Natural killer cell (primary cell): Measurements from ENCODE around the gene OR2A14. TPM values are rescaled to one million over a fixed set of nuclear protein-coding genes. Genes with fewer than 3 reads are reported as not detected.
"Not testable (repeated sequence)": the region's sequence is repeated elsewhere in the genome, so short reads cannot be mapped to it uniquely, and the experiment has no call there.

Experiments
- ATAC-seq, 3 donors: fragments of 150-1000 bp in 2 of 3; fragments of 200-7000 bp in 1 of 3; cut with Tn5 transposase; 1 replicate in 1 of 3; 2 replicates in 2 of 3; pipeline ENCODE4 v1.10.0; 2021; ENCODE audit warnings: mild to moderate bottlenecking in 2 of 3, moderate library complexity in 2 of 3
- DNase-seq, 2 donors: peaks; one replicate each; pipeline versions ENCODE4 v3.0.0 to v3.0.0-alpha.2; 2013 to 2021; ENCODE audit warnings: mixed read lengths in 1 of 2
- H3K27ac ChIP-seq: one replicate; pipeline ENCODE4 v1.5.1; 2013; ENCODE audit warnings: mild to moderate bottlenecking, low read length
- H3K27me3 ChIP-seq: one replicate; pipeline ENCODE4 v1.6.1; 2013; ENCODE audit warnings: low read length; ENCODE audit not compliant: control insufficient read depth, insufficient read depth
- H3K36me3 ChIP-seq: one replicate; pipeline ENCODE4 v1.6.1; 2013; ENCODE audit warnings: low read length; ENCODE audit not compliant: control insufficient read depth, insufficient read depth
- H3K4me1 ChIP-seq: one replicate; pipeline ENCODE4 v1.6.1; 2013; ENCODE audit warnings: low read length; ENCODE audit not compliant: control insufficient read depth, insufficient read depth
- H3K4me3 ChIP-seq: one replicate; pipeline ENCODE4 v1.5.1; 2013; ENCODE audit warnings: low read length
- H3K9me3 ChIP-seq: one replicate; pipeline ENCODE4 v1.6.1; 2013; ENCODE audit warnings: low read length; ENCODE audit not compliant: control insufficient read depth, insufficient read depth
- H3K27ac Mint-ChIP-seq, 2 donors: one replicate each; pipeline ENCODE4 v1.8.0; 2022; ENCODE audit warnings: mild to moderate bottlenecking in 2 of 2, mixed read lengths in 2 of 2, moderate library complexity in 1 of 2
- H3K27me3 Mint-ChIP-seq, 2 donors: one replicate each; pipeline ENCODE4 v1.8.0; 2022; ENCODE audit warnings: low read depth in 2 of 2, mixed read lengths in 2 of 2
- H3K36me3 Mint-ChIP-seq: one replicate; pipeline ENCODE4 v1.8.0; 2022; ENCODE audit warnings: mixed read lengths
- H3K4me1 Mint-ChIP-seq, 2 donors: one replicate each; pipeline ENCODE4 v1.8.0; 2022; ENCODE audit warnings: mixed read lengths in 2 of 2
- H3K4me3 Mint-ChIP-seq: one replicate; pipeline ENCODE4 v1.8.0; 2022; ENCODE audit warnings: mild to moderate bottlenecking, moderate library complexity, mixed read lengths
- H3K9me3 Mint-ChIP-seq, 2 donors: one replicate each; pipeline ENCODE4 v1.8.0; 2022; ENCODE audit warnings: mixed read lengths in 2 of 2
- WGBS: methylation state at CpG from one replicate; pipeline ENCODE4 v1.1.7; 2013; ENCODE audit warnings: missing lambda C conversion rate; ENCODE audit not compliant: insufficient coverage; 5-methylcytosine and 5-hydroxymethylcytosine counted together
- intact Hi-C: fragments of 100-400 bp; cut with micrococcal nuclease; formaldehyde crosslinking; loops from one replicate; pipeline ENCODE4 v1.14.2; 2022
- total RNA-seq, 4 donors: library from RNA; stranded (reverse); fragments of 120-200 nt in 1 of 4; gene quantifications; one replicate each; pipeline versions ENCODE4 v1.2.3 to v1.2.4, GENCODE V29; 2013 to 2022
- TF ChIP-seq, protein P1 (sequence below): fragments of 200-600 bp; IDR thresholded peaks from one replicate; pipeline ENCODE4 v1.8.0; 2022; ENCODE audit warnings: antibody characterized with exemption

Gene OR2A14
- total RNA-seq, 3 donors from 2014 or later (not counting 1 experiment from before 2014, with no cell fraction given) = not detected

GRCh38 chr7:144158861-144159260, 35.9 kb downstream of the OR2A14 start:
- Mint-ChIP-seq H3K9me3 (no peaks in the 10 kb centered on the region), H3K4me3 (no peak overlapping the region), H3K27me3 (peaks cover 8 to 9% of the 10 kb centered on the region in 2 donors), H3K4me1 (no peaks in the 10 kb centered on the region), H3K36me3 (no peaks in the 10 kb centered on the region), H3K27ac (no peak overlapping the region)
- DNase-seq (no peak), ATAC-seq (no peak)
- Histone ChIP-seq H3K27ac (no peak overlapping the region), H3K9me3 (no peaks in the 10 kb centered on the region), H3K4me3 (no peak overlapping the region), H3K4me1 (no peaks in the 10 kb centered on the region), H3K27me3 (peaks cover 2% of the 10 kb centered on the region), H3K36me3 (no peaks in the 10 kb centered on the region)
- intact Hi-C loops = no loop called here
- TF ChIP-seq, protein P1, sequence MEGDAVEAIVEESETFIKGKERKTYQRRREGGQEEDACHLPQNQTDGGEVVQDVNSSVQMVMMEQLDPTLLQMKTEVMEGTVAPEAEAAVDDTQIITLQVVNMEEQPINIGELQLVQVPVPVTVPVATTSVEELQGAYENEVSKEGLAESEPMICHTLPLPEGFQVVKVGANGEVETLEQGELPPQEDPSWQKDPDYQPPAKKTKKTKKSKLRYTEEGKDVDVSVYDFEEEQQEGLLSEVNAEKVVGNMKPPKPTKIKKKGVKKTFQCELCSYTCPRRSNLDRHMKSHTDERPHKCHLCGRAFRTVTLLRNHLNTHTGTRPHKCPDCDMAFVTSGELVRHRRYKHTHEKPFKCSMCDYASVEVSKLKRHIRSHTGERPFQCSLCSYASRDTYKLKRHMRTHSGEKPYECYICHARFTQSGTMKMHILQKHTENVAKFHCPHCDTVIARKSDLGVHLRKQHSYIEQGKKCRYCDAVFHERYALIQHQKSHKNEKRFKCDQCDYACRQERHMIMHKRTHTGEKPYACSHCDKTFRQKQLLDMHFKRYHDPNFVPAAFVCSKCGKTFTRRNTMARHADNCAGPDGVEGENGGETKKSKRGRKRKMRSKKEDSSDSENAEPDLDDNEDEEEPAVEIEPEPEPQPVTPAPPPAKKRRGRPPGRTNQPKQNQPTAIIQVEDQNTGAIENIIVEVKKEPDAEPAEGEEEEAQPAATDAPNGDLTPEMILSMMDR = no peak
- 90% methylated on average over 1 of the region's 1 CpG for WGBS

- H3K9me3 ChIP-seq = no peaks in the 10 kb centered on the region
- H3K27me3 ChIP-seq = peaks cover 2% of the 10 kb centered on the region
- no peak for ATAC-seq
- WGBS = 77% methylated on average over 2 of the region's 2 CpGs
- H3K9me3 Mint-ChIP-seq = peaks cover 0 to 2% of the 10 kb centered on the region in 2 donors
- peaks cover 11% of the 10 kb centered on the region in 2 donors for H3K27me3 Mint-ChIP-seq
- no peak overlapping the region for H3K4me3 ChIP-seq
- H3K27ac ChIP-seq = no peak overlapping the region
- DNase-seq = no peak
- H3K36me3 ChIP-seq = no peaks in the 10 kb centered on the region
- no peaks in the 10 kb centered on the region for H3K36me3 Mint-ChIP-seq
- intact Hi-C loops = loop anchor here (5.0 kb wide), 1 partner anchor 233 kb away; no protein-coding TSS in a partner anchor
- no peaks in the 10 kb centered on the region for H3K4me1 ChIP-seq
- no peak overlapping the region for H3K4me3 Mint-ChIP-seq
- TF ChIP-seq, protein P1 = no peak
- no peak overlapping the region for H3K27ac Mint-ChIP-seq
- no peaks in the 10 kb centered on the region for H3K4me1 Mint-ChIP-seq
Observed at GRCh38 chr7:144164784-144165183, 41.8 kb downstream of the OR2A14 start.

GRCh38 chr7:144171594-144172350, 48.8 kb downstream of the OR2A14 start:
- intact Hi-C loops, H3K9me3 ChIP-seq, H3K27ac ChIP-seq, H3K9me3 Mint-ChIP-seq, H3K4me1 Mint-ChIP-seq, H3K4me3 ChIP-seq, H3K27me3 ChIP-seq, H3K36me3 ChIP-seq, H3K27ac Mint-ChIP-seq, H3K4me1 ChIP-seq, DNase-seq, H3K36me3 Mint-ChIP-seq, ATAC-seq, H3K4me3 Mint-ChIP-seq: not testable (repeated sequence)
- WGBS = 94% methylated on average over 4 of the region's 4 CpGs
- H3K27me3 Mint-ChIP-seq = peaks cover 3 to 25% of the 10 kb centered on the region in 2 donors

DNA sequence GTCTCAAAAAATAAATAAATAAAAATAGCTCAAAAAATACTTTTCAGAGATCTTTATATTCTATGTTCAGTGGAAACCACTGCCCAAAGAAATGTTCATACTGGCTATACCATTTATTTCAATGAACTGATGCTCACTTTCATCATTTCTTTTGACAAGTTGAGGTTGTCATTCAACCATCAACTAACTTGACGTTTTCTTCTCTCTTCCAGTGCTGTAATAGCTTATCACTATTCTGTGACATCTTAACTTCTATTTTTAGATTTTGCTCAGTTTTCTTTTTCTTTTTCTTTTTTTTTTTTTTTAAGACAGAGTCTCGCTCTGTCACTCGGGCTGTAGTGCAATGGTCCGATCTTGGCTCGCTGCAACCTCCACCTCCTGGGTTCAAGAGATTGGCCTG, 51.6 kb downstream of the OR2A14 start:
- Histone ChIP-seq H3K9me3 (no peaks in the 10 kb centered on the region), H3K36me3 (no peaks in the 10 kb centered on the region), H3K4me1 (no peaks in the 10 kb centered on the region), H3K27ac (no peak overlapping the region), H3K27me3 (no peaks in the 10 kb centered on the region), H3K4me3 (no peak overlapping the region)
- 91% methylated on average over 5 of the region's 5 CpGs for WGBS
- Mint-ChIP-seq H3K36me3 (no peaks in the 10 kb centered on the region), H3K27me3 (peaks cover 9 to 19% of the 10 kb centered on the region in 2 donors), H3K27ac (no peak overlapping the region), H3K9me3 (peaks cover 0 to 2% of the 10 kb centered on the region in 2 donors), H3K4me3 (no peak overlapping the region), H3K4me1 (no peaks in the 10 kb centered on the region)
- TF ChIP-seq, protein P1 = no peak
- no peak for DNase-seq
- ATAC-seq = no peak
- intact Hi-C loops = no loop called here
